Left hindlimb (tissue), 1 donor: ENCODE results near the gene CHD2.

Experiments
- DNase-seq: peaks from one replicate; pipeline ENCODE4 v3.0.0-alpha.2; 2018

CHD2 gene

GRCh38 chr15:93072411-93073394 is 172.6 kb downstream of the CHD2 start:
- DNase-seq: peak; percentile 92

GRCh38 chr15:93073465-93073952 is 173.4 kb downstream of the CHD2 start:
- DNase-seq: no peak

- no peak for DNase-seq
Observed at GRCh38 chr15:93074599-93074998, 174.5 kb downstream of the CHD2 start.

GRCh38 chr15:93076217-93076616 is 176.1 kb downstream of the CHD2 start:
- no peak for DNase-seq

GRCh38 chr15:93076875-93077274 is 176.8 kb downstream of the CHD2 start:
- DNase-seq: no peak
